Endometrium (tissue), 2 donors: ENCODE measurements around the gene CFAP221.

Source experiments
- FAIRE-seq: peaks from 2 replicates; lab custom pipeline; 2012; peaks lifted over from hg19 to GRCh38; lab: Jason Lieb, UNC
- donor health status: control.
- donor health status: control.

The CFAP221 gene

DNA sequence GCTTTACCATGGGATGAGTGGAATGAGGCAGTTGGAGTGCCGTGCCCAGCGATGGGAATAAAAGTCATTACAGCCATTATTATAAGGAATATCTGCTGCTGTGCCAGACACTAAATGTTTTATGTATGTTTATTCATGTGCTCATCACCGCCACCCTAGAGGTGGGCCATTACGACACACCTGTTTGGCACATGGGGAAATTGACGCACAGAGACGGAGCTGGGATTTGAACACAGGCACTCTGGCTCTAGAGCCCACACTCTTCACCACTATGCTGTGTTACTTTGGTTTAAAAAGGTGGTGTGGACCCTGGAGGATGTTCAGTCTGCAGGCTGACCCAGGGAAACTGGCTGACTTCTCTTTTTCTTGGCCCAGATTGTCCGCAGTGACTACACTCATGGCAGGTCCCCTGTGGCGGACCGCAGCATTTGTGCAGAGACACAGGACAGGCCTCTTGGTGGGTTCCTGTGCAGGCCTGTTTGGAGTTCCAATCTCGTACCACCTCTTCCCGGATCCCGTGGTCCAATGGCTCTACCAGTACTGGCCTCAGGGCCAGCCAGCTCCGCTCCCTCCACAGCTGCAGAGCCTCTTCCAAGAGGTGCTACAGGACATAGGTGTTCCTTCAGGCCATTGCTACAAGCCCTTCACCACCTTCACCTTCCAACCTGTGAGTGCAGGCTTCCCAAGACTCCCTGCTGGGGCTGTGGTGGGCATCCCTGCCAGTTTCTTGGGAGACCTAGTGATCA, 136.4 kb downstream of the CFAP221 start:
- no peak for FAIRE-seq

DNA sequence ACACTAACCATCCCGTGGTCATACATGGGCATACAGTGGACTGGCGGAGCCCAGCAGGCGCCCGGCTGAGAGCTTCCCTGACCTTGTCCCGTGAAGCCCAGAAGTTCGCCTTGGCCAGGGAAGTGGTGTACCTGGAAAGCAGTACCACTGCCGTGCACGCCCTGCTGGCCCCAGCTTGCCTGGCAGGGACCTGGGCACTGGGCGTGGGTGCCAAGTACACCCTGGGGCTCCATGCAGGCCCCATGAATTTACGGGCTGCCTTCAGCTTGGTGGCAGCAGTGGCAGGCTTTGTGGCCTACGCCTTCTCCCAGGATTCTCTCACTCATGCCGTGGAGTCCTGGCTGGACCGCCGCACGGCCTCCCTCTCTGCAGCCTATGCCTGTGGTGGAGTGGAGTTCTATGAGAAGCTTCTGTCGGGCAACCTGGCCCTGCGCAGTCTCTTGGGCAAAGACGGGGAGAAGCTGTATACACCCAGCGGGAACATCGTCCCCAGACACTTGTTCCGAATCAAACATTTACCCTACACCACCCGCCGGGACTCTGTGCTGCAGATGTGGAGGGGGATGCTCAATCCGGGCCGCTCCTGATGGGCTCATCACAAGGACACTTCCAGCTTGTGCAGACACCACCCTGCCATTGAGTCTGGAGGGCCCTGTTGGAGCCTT, 137.1 kb downstream of the CFAP221 start:
- no peak for FAIRE-seq

DNA sequence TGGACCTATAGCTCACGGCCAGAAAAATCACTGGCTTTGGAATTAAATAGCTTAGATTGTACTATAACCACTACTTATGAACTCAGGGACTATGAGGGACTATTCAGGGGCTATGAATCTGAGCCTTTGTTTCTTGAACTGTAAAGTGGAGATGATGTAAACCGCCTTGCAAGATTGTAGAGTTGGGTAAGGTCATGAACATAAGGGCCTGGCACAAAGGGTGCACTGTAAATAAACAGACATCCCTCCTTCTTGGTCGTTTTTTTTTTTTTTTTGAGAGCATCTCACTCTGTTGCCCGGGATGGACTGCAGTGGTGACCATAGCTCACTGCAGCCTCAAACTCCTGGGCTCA, 137.6 kb downstream of the CFAP221 start:
- FAIRE-seq, result no peak

DNA sequence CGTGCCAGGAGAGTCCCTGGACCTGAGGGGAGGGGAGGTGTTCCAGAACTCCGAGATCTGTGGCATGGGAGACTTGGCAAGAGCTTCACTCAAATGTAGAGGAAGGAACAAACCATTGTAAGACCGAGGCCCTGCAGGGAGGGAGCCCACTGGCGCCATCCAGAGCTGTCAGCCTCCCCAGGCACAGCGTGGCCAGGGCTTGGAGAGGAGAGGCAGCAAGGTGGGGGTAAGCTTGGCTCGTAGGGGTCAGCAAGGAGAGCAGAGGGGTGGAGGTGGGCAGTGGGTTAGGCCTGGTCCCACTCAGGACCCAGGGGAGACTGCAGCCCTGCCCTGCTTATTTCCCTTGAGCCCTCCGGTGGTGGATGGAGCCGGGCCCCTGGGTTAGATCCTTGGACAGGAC, 138.3 kb downstream of the CFAP221 start:
- no peak for FAIRE-seq

DNA sequence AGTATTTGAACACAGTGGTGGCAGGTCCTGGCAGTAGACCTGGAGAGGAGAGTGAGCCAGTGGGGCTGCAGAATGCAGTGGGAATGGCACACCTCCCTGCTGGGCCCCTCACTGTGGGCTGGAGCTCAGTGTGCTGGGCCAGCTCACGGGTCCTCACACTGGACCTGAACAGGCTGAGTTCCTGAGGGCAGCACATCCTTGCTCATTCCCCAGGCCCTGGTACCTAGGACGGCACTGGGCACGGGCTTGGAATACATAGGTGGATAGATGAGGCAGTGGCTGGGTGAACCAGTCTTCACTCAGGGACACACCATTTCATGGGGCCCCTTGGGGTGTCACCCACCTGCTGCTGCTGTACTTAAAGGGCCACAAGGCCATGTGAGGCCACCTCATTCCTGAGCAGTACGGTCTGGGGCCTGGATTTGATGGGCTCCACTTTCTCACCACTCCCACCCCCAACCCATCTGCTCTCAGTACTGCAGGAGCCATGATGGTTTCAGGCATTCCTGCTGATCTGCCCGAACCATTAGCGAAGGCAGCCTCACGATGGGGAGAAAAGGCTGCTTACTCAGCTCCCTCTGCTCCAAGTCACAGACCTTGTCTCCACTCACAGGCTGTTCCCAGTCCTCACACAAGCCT, 138.9 kb downstream of the CFAP221 start:
- no peak for FAIRE-seq

DNA sequence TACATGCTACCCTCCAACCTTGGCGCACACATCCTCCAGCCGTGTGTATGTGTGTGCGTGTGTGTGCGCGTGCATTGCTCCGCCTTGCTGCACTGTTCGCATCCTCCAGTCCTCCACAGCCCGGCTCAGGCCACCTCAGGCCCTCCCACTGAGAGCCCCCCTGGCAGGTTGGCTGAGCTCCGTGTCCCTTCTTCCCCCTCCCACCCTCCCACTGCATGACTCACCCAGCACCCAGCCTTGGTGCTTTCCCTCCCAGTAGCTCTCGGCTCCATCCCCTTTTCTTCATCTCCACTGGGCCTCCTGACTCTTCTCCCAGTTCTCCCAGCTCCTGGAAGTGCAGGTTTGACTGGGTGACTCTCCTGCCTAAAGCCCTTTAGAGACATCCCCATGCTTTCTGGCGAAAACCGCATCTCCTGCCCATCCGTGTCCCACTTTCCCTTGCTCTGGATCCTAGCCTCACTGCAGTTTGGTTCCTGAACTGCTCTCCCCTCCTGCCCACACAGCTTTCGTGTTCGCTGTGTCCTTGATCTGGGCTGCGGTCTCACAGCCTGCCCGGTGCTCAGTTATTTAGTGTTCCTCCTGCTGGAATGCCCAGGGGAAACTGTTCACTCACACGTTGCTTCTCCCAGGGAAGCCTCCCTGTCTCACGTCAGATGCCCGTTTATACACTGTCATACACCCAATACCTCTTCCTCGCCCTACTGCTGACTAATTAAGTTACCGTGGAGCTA, 139.6 kb downstream of the CFAP221 start:
- no peak for FAIRE-seq

DNA sequence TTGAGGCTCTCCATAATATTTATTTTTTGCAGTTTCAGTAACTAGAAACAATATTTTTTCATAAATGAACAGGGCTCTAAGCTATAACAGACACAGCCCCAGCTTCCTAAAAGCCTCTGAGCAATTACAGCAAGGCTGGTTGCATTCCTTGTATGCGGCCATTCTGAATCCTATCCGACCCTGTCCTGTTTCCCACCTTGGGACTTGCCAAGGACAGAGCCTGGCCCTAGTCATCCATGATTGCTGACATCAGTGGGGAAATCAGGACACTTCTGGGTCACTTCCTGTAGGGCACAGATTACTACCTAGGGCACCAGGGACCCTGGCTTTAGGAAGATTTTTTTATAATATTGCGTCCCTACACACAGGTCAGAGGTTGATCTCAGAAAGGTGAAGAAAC, 140.3 kb downstream of the CFAP221 start:
- FAIRE-seq, result no peak

DNA sequence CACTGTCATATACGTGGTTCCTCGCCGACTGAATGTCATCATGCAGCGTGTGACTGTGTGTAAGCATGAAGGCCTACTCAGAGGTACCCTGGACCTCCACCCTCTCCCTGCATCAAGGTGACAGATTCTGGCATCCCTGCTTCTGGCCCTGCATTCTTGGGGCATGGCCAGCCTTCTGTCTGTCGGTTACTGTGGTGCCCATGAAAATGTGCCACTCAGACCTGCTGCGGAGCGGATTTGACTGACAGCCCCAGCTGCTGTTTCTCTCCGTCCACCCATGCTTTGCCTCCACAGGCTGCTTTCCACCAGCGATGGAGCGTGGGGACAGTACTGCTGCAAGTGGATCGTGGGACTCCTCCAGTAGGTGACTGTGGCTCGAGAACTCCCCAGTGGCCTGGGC, 144.4 kb downstream of the CFAP221 start:
- no peak for FAIRE-seq

DNA sequence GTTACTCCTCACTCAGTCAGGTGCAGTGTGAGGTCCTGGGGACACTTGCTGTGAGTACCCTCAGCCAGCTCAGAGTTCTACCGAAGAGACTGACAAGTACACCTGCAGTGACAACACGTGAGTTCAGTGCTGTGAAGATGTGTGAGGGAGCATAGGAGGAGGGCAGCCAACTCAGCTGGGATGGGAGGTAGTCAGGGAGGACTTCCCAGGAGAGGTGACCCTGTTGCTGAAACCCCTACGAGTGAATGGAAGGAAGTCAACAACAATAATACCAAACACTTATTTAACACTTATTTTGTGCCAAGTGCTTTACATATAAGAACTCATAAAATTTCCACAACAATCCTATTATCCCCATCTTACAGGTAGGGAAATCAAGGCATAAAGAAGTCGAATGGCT, 145.0 kb downstream of the CFAP221 start:
- no peak for FAIRE-seq

DNA sequence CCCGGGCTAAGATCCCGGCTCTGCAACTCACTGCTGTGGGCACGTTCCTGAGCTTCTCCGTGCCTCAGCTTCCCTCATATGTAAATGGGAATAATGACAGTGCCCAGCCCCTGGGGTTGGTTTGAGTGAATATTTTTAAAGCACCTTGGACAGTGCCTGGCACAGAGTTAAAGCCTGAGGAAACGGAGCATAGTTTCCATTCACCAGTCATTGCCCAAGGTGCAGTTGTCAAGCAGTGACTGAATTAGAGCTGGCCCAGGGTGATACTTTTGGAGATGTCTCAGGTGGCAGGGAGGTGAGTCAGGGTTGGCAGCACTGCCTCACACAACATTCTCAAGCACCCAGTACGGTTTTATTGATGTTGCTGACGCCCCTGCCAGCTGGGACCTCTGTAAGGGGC, 146.9 kb downstream of the CFAP221 start:
- no peak for FAIRE-seq

DNA sequence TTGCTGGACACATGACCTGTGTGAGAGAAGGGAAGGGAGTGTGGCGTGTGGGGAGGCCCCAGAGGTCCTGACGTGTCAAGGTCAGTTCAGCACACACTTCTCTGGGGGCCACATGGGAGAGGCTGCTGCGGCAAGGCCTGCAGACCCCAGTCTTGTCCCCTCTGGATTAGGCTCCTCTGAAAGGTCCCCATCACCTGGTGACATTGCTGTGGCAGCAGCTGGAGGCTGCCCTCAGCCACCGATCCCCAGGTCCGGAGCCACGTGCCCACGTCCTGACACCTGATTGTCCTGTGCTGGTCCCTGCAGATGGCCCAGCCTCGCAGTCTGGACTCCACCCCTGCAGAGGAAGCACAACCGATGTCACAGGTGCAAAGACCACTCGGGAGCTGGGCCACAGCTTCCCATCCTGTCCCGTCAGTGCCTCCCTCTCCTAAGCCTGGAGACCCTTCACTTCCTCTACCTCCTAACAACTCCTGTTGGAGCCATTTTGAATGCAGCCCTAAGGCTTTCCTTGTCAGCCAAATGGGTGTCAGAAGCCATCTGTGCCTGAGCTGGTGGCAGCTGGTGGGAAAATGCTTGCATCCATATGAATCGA, 147.5 kb downstream of the CFAP221 start:
- no peak for FAIRE-seq

DNA sequence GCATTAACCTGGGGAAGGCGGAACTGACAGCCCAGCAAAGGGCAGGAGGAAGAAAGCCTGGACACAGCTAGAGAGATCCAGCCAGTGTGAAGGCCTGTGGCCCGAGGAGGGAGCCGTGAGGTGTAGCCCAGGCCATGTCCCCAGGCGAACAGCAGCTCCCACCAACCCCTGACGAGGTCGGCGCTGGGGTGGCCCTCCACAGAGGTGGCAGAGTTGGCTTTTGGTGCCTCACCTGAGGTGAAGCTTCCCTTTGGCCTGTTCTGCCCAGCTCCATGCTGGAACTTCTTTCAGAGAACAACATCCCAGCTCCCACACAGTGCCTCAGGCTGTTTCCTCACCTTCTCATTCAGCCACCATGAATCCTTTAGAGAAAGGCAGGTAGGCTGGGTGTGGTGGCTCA, 148.1 kb downstream of the CFAP221 start:
- no peak for FAIRE-seq

DNA sequence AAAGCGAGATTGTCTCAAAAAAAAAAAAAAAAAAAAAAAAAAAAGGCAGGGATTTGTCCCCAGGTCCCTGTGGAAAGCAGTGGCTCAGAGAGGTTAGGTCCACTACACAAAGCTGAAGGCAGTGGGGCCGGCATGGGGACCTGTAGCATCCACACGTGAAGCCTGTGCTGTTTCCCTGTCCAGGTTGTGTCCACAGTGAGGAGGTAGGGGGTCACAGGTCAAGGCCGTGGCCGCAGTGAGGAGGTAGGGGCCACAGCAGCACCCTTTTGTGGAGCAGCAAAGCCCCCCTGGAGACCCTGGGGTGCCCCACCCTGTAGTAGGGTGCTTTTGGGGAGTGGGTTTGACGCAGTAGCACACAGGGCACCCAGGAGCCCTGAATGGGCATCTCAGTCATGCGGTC, 148.7 kb downstream of the CFAP221 start:
- FAIRE-seq, result no peak

DNA sequence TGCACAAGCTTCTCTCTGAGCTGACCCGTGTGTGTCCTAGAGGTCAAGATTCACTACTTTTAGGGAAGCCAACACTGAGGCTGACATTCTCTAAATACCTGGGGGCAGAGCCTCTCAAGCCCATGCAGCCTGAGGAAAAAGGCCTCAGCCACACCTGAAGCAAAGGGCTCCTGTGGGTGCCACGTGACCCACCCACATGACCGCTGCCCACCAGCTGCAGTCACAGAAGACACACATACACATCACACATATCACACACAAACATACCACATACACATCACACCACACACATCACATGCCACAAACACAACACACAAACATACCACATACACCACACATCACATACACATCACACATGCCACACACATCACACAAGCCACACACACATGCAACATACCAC, 149.3 kb downstream of the CFAP221 start:
- FAIRE-seq, result no peak

DNA sequence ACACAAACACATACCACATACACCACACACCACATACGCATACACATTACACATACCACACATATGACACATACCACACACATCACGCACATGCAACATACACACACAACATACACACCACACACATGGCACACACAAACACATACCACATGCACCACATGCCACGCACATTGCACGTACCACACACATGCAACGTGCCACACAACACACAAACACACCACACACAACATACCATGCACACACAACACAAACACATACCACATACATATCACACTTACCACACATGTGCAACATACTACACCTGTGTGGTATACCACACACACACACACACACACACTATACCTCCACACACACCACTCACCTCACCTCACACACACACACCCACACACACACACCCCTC, 149.7 kb downstream of the CFAP221 start:
- FAIRE-seq, result no peak

DNA sequence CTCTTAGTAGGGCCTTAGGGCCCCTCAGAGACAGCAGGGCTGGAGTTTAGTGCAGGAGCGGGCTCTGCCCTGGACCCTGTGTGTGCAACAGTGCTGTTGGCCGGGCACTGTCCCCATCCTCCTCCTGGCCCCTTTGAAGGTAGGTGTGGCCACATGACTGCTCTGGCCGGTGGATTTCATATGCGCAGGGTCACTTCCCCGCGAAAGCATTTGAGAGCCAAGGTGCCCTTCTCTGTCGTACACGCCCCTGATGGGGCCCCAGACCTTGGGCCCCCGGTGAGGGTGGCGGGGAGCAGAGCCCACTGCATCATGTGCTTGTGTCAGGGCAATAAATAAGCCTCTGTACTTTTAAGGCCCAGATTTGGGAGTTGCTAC, 150.2 kb downstream of the CFAP221 start:
- FAIRE-seq, result no peak

DNA sequence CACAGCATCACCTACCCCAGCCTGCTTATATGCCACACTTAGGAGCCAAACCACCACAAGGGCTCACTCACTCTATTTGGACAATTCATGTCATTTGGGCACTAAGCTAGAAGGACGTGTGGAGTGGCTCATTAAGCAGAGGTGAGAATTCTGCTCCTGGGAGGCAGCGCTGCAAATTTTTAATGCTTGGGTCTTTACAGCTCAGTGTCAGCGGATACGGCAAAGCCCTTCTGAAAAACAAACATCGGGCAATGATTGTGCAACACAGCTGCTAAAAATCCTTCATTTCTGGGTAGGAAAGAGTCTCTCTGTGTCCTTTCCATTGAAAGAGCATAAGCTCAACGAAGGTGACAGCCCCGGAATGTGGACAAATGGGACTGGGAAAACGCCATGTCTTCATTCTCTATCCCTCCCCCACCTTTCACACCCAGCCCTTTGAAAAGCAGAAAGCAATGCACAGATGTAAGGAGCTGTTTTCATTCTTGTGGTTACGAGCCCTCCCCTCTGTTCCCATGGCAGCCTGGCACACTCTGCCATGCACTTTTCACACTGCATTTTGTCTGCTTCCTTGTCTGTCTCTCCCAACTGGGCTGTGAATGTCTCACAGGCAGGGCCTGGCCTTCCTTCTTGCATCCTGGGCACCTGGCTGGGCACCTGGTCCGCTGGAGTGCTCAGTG, 150.7 kb downstream of the CFAP221 start:
- no peak for FAIRE-seq

DNA sequence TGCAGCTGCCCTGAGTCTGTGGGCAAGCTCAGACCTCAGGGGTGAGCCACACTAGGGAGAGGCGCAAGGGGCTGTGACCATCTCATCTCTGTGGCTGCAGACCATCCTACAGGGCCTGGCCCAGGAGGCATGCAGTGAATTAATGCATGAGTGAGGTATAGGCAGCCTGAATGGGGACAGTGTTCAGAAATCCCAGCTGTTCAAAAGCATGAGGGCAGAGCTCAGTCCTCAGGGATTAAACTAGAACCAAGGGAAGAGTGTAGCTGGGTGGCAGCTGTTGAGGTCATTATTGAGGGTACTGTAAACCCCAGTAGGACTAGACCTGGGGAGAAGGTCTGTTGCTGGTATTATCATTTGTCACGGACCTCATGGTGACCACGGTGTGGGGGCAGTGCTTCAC, 151.8 kb downstream of the CFAP221 start:
- FAIRE-seq, result no peak

DNA sequence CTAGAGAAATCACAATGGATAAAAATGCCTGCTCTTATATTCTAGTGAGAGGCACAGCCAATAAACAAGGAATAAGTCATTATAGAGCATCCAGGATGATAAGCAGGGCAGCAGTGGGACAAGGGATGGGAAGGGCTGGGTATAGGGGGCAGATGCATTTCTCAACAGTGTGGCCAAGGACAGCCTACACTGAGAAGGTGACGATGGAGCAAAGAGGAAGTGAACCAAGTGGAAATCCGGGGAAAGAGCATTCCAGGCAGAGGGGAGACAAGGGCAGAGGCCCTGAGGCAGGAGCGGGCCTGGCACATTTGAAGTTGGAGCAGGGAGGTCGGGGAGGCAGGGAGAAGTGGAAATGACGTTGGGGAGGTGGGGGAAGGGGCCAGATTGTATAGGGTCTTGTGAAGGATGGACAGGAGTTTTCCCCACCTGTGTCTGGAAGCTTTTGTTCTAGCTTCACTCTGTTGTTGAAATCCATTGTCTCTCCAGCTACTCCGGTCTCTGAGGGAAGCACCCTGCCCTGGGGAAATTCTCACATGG, 152.3 kb downstream of the CFAP221 start:
- FAIRE-seq, result no peak

DNA sequence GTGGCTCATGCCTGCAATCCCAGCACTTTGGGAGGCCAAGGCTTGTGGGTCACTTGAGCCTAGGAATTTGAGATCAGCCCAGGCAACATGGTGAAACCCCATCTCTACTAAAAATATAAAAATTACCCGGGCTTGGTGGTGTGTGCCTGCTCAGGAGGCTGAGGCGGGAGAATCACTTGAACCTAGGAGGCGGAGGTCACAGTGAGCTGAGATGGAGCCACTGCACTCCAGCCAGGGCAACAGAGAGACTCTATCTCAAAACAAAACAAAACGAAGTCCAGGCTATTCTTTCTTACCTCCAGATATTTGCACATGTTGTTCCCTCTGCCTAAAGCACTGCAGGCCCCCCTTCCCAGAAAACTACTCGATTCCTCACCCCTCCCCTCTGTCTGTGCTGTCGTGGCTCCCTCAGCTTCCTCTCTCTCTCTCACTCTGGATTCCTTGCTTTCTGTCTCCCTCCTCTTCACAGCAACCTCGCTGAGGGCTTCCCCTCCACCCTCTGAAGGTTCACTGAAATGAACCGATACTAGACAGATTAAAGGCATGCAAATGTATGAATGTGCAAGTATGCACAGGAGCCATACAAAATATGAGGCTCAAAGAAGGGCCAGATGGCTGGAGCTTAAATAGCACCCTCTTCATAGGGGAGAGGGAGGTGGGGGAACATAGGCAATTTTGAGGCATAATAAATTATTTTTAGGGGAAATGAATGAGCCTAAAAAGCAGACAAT, 153.2 kb downstream of the CFAP221 start:
- no peak for FAIRE-seq

DNA sequence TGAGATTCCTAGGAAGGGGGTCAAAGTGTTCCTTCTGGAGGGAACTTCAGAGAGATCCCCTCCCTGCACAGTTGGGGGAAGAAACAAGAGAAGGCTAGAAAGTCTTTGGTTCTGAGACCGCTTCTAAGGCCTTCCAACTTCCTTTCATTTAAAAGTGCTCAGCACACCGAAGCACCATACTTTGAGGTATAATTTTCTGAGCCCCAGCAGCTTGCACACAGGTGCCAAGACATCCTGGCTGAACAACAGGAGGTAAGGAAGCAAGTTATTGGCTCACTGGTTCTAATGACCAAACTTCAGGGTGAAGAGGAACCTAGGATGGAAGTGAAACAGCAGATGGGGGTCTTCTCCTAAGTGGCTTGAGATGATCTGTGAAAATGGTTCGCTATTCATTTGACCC, 154.0 kb downstream of the CFAP221 start:
- FAIRE-seq, result no peak
